ENCODE results near the gene SUPT16H. TPM values are rescaled to one million over a fixed set of nuclear protein-coding genes. Genes with fewer than 3 reads are reported as not detected.
A peak's percentile ranks its signal among the peaks of the same experiment; 100 is the strongest.

The SUPT16H gene
- total and polyA plus RNA-seq, 2 of the 13 experiments (the other 11 are each of a cell fraction or from before 2014, with no cell fraction given) = 77.5 to 230 TPM

DNA sequence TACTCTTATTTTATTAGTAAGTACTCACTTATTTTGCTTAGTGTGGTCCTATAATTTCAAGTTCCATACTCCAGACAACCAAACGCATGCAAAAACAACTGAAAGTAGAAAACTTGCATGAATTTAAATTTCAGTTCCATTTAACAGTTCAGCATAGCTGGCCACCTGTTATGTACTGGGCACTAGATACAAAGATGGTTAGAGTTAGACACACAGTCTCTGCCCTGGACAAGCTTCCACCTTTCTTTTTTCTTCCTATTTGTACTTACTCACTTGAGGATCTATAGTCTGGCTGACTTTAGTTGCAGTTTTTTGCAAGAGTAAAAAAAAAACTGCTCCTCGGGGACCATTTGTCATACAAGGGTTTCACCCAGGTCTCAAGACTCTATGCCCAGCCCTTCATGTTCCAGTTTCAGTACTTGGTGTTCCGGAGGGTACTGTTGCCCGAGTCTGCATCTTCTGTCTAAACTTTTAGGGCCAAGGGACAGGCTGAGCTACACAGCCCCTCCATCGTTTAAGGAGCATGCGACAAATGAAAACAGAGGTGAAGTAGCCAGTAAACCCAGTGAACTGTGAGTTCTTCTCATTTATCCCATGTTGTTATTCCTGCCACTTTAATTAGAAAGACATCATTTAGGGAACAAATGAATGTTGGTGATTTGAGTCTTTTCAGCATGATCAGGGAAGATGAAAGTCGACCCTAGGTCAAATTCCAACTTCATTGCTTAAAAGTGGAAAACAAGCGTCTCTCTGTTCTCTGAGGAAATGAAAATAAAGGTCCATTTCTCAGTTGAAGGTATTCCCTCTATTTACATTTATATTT is 81.6 kb downstream of the SUPT16H start (continued):
- TF ChIP-seq MAX (IDR thresholded peaks at IDR 0.05) (0 out of 2 replicates have a peak, but pooled peaks have one; percentile 17), ATF1 (CRISPR knock-in tag; IDR thresholded peaks at IDR 0.05) (0 out of 2 replicates have a peak, but pooled peaks have one; percentile 29), ETV5 (CRISPR knock-in tag; IDR thresholded peaks at IDR 0.05; ENCODE audit: borderline replicate concordance) (no peak), DMTF1 (CRISPR knock-in tag; IDR thresholded peaks at IDR 0.05) (no peak), ZSCAN20 (CRISPR knock-in tag; IDR thresholded peaks at IDR 0.05; ENCODE audit: borderline replicate concordance) (no peak), SOX13 (IDR thresholded peaks at IDR 0.05) (no peak), SOX13 (CRISPR knock-in tag; conservative IDR thresholded peaks at IDR 0.05 in 1 of 2, IDR thresholded peaks at IDR 0.05 in 1 of 2) (peak in 1 of 2 experiments; percentile 69; a peak in 2 of 4 replicates), ERF (CRISPR knock-in tag; IDR thresholded peaks at IDR 0.05) (no peak), ZNF260 (CRISPR knock-in tag; IDR thresholded peaks at IDR 0.05; ENCODE audit: borderline replicate concordance, low read depth) (no peak)
- TF ChIP-seq, protein P1, sequence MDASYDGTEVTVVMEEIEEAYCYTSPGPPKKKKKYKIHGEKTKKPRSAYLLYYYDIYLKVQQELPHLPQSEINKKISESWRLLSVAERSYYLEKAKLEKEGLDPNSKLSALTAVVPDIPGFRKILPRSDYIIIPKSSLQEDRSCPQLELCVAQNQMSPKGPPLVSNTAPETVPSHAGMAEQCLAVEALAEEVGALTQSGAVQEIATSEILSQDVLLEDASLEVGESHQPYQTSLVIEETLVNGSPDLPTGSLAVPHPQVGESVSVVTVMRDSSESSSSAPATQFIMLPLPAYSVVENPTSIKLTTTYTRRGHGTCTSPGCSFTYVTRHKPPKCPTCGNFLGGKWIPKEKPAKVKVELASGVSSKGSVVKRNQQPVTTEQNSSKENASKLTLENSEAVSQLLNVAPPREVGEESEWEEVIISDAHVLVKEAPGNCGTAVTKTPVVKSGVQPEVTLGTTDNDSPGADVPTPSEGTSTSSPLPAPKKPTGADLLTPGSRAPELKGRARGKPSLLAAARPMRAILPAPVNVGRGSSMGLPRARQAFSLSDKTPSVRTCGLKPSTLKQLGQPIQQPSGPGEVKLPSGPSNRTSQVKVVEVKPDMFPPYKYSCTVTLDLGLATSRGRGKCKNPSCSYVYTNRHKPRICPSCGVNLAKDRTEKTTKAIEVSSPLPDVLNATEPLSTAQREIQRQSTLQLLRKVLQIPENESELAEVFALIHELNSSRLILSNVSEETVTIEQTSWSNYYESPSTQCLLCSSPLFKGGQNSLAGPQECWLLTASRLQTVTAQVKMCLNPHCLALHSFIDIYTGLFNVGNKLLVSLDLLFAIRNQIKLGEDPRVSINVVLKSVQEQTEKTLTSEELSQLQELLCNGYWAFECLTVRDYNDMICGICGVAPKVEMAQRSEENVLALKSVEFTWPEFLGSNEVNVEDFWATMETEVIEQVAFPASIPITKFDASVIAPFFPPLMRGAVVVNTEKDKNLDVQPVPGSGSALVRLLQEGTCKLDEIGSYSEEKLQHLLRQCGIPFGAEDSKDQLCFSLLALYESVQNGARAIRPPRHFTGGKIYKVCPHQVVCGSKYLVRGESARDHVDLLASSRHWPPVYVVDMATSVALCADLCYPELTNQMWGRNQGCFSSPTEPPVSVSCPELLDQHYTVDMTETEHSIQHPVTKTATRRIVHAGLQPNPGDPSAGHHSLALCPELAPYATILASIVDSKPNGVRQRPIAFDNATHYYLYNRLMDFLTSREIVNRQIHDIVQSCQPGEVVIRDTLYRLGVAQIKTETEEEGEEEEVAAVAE (CRISPR knock-in tag; IDR thresholded peaks at IDR 0.05; ENCODE audit: borderline replicate concordance) = no peak
- TF ChIP-seq, protein P2, sequence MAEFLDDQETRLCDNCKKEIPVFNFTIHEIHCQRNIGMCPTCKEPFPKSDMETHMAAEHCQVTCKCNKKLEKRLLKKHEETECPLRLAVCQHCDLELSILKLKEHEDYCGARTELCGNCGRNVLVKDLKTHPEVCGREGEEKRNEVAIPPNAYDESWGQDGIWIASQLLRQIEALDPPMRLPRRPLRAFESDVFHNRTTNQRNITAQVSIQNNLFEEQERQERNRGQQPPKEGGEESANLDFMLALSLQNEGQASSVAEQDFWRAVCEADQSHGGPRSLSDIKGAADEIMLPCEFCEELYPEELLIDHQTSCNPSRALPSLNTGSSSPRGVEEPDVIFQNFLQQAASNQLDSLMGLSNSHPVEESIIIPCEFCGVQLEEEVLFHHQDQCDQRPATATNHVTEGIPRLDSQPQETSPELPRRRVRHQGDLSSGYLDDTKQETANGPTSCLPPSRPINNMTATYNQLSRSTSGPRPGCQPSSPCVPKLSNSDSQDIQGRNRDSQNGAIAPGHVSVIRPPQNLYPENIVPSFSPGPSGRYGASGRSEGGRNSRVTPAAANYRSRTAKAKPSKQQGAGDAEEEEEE (CRISPR knock-in tag; IDR thresholded peaks at IDR 0.05; ENCODE audit: borderline replicate concordance) = no peak
- TF ChIP-seq, protein P3, sequence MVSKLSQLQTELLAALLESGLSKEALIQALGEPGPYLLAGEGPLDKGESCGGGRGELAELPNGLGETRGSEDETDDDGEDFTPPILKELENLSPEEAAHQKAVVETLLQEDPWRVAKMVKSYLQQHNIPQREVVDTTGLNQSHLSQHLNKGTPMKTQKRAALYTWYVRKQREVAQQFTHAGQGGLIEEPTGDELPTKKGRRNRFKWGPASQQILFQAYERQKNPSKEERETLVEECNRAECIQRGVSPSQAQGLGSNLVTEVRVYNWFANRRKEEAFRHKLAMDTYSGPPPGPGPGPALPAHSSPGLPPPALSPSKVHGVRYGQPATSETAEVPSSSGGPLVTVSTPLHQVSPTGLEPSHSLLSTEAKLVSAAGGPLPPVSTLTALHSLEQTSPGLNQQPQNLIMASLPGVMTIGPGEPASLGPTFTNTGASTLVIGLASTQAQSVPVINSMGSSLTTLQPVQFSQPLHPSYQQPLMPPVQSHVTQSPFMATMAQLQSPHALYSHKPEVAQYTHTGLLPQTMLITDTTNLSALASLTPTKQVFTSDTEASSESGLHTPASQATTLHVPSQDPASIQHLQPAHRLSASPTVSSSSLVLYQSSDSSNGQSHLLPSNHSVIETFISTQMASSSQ (IDR thresholded peaks at IDR 0.05; ENCODE audit: low read depth) = no peak
- TF ChIP-seq, protein P3 (CRISPR knock-in tag; IDR thresholded peaks at IDR 0.05; ENCODE audit: borderline replicate concordance) = no peak

All from HepG2 (cell line).